Suprapubic skin (tissue), 4 donors: ENCODE results near the gene BTBD7. TPM values are rescaled to one million over a fixed set of nuclear protein-coding genes. Genes with fewer than 3 reads are reported as not detected.
A peak's percentile ranks its signal among the peaks of the same experiment; 100 is the strongest.

ENCODE experiments used
- DNase-seq, 2 donors: peaks; one replicate each; pipeline ENCODE4 v3.0.0-alpha.2; 2019; ENCODE audit warnings: low spot score in 2 of 2
- H3K27ac ChIP-seq: fragments of 200-600 bp; sonication (generic); one replicate; pipeline ENCODE4 v1.5.1; 2019
- H3K27me3 ChIP-seq: fragments of 200-600 bp; sonication (generic); one replicate; pipeline ENCODE4 v1.5.1; 2019
- H3K36me3 ChIP-seq: fragments of 200-600 bp; sonication (generic); one replicate; pipeline ENCODE4 v1.5.1; 2019
- H3K4me1 ChIP-seq: fragments of 200-600 bp; sonication (generic); one replicate; pipeline ENCODE4 v1.5.1; 2019
- H3K4me3 ChIP-seq: fragments of 200-600 bp; sonication (generic); one replicate; pipeline ENCODE4 v1.5.1; 2019; ENCODE audit warnings: mild to moderate bottlenecking
- H3K9me3 ChIP-seq: fragments of 200-600 bp; sonication (generic); one replicate; pipeline ENCODE4 v1.5.1; 2019
- CTCF ChIP-seq, 2 donors: fragments of 200-600 bp in 1 of 2; fragments of 450-650 bp in 1 of 2; sonication (generic) in 1 of 2; IDR thresholded peaks; one replicate each; pipeline ENCODE4 v1.5.1; 2016 to 2019; ENCODE audit warnings: antibody characterized with exemption in 2 of 2, mild to moderate bottlenecking in 1 of 2, moderate library complexity in 1 of 2
- EP300 ChIP-seq: sonication (generic); formaldehyde crosslinking; IDR thresholded peaks from one replicate; pipeline ENCODE4 v1.6.1; 2017; ENCODE audit warnings: antibody characterized with exemption
- POLR2A ChIP-seq, 2 donors: fragments of 450-650 bp; IDR thresholded peaks; one replicate each; pipeline ENCODE4 v1.6.1; 2017; ENCODE audit warnings: antibody characterized with exemption in 2 of 2, mild to moderate bottlenecking in 2 of 2, moderate library complexity in 2 of 2
- POLR2AphosphoS5 ChIP-seq, 3 donors: sonication (generic); formaldehyde crosslinking; IDR thresholded peaks; one replicate each; pipeline ENCODE4 v1.6.1; 2017; ENCODE audit warnings: antibody characterized with exemption in 3 of 3
- WGBS: methylation state at CpG from one replicate; pipeline ENCODE4 v1.1.5; 2018; 5-methylcytosine and 5-hydroxymethylcytosine counted together
- total RNA-seq, 4 donors: library from RNA; depleted of rRNA; stranded (reverse); fragments of >200 nt; gene quantifications; one replicate each; pipeline ENCODE4 v1.1.0, GENCODE V29; 2016

The BTBD7 gene
- total RNA-seq, 4 donors from 2014 or later, result 18.8 to 27.0 (median 23.6) TPM

GRCh38 chr14:93333631-93334103, 831 bp upstream of the BTBD7 start:
- peak overlapping the region; percentile 98 for H3K27ac ChIP-seq
- no peaks in the 10 kb centered on the region for H3K9me3 ChIP-seq
- TF ChIP-seq EP300 (no peak), POLR2AphosphoS5 (IDR thresholded peaks at IDR 0.05) (no peak), CTCF (IDR thresholded peaks at IDR 0.05) (no peak), POLR2A (IDR thresholded peaks at IDR 0.05) (no peak)
- DNase-seq, result no peak
- no peaks in the 10 kb centered on the region for H3K27me3 ChIP-seq
- peaks cover 41% of the 10 kb centered on the region for H3K4me1 ChIP-seq
- H3K36me3 ChIP-seq, result no peaks in the 10 kb centered on the region
- peak overlapping the region; percentile 99 for H3K4me3 ChIP-seq
- 7% methylated on average over 7 of the region's 7 CpGs for WGBS

GRCh38 chr14:93332397-93332852, 411 bp downstream of the BTBD7 start:
- WGBS, result 0% methylated on average over 24 of the region's 61 CpGs
- TF ChIP-seq POLR2A (IDR thresholded peaks at IDR 0.05) (no peak), POLR2AphosphoS5 (IDR thresholded peaks at IDR 0.05) (no peak), EP300 (no peak), CTCF (IDR thresholded peaks at IDR 0.05) (no peak)
- Histone ChIP-seq H3K4me1 (peaks cover 41% of the 10 kb centered on the region), H3K4me3 (peak overlapping the region; percentile 99), H3K27me3 (no peaks in the 10 kb centered on the region), H3K9me3 (no peaks in the 10 kb centered on the region), H3K27ac (peak overlapping the region; percentile 98), H3K36me3 (no peaks in the 10 kb centered on the region)
- DNase-seq, result peak in 1 of 2 donors; percentile 73

GRCh38 chr14:93331728-93332396, 974 bp downstream of the BTBD7 start:
- H3K27me3 ChIP-seq, result no peaks in the 10 kb centered on the region
- TF ChIP-seq EP300 (no peak), POLR2AphosphoS5 (IDR thresholded peaks at IDR 0.05) (no peak), POLR2A (IDR thresholded peaks at IDR 0.05) (no peak), CTCF (IDR thresholded peaks at IDR 0.05) (no peak)
- 33% methylated on average over 20 of the region's 21 CpGs for WGBS
- no peaks in the 10 kb centered on the region for H3K9me3 ChIP-seq
- H3K27ac ChIP-seq, result peak overlapping the region; percentile 98
- H3K4me1 ChIP-seq, result peaks cover 41% of the 10 kb centered on the region
- no peaks in the 10 kb centered on the region for H3K36me3 ChIP-seq
- no peak for DNase-seq
- H3K4me3 ChIP-seq, result peak overlapping the region; percentile 99

- no peaks in the 10 kb centered on the region for H3K9me3 ChIP-seq
- DNase-seq, result peak in 1 of 2 donors; percentile 68
- H3K4me3 ChIP-seq, result peak overlapping the region; percentile 99
- TF ChIP-seq CTCF (IDR thresholded peaks at IDR 0.05) (no peak), POLR2AphosphoS5 (IDR thresholded peaks at IDR 0.05) (no peak), POLR2A (IDR thresholded peaks at IDR 0.05) (no peak), EP300 (no peak)
- WGBS, result 63% methylated on average over 17 of the region's 17 CpGs
- no peaks in the 10 kb centered on the region for H3K36me3 ChIP-seq
- H3K27ac ChIP-seq, result peak overlapping the region; percentile 98
- peaks cover 41% of the 10 kb centered on the region for H3K4me1 ChIP-seq
- no peaks in the 10 kb centered on the region for H3K27me3 ChIP-seq
Measured at GRCh38 chr14:93331002-93331727, 1.7 kb downstream of the BTBD7 start.

- no peaks in the 10 kb centered on the region for H3K27me3 ChIP-seq
- no peaks in the 10 kb centered on the region for H3K9me3 ChIP-seq
- no peak for DNase-seq
- WGBS, result 84% methylated on average over 2 of the region's 2 CpGs
- H3K4me1 ChIP-seq, result peaks cover 41% of the 10 kb centered on the region
- H3K27ac ChIP-seq, result no peak overlapping the region
- TF ChIP-seq CTCF (IDR thresholded peaks at IDR 0.05) (no peak), EP300 (no peak), POLR2A (IDR thresholded peaks at IDR 0.05) (no peak), POLR2AphosphoS5 (IDR thresholded peaks at IDR 0.05) (no peak)
- no peaks in the 10 kb centered on the region for H3K36me3 ChIP-seq
- no peak overlapping the region for H3K4me3 ChIP-seq
Measured at GRCh38 chr14:93330609-93331000, 2.2 kb downstream of the BTBD7 start.
